Activated CD8-positive, alpha-beta T cell treated with anti-CD3 and anti-CD28 coated beads for 36 hours (primary cell): ENCODE results near the gene GPR68. TPM values are rescaled to one million over a fixed set of nuclear protein-coding genes. Genes with fewer than 3 reads are reported as not detected.
A peak's percentile ranks its signal among the peaks of the same experiment; 100 is the strongest.
"Not testable (repeated sequence)": the region's sequence is repeated elsewhere in the genome, so short reads cannot be mapped to it uniquely, and the experiment has no call there.

Experiments
- ATAC-seq: fragments of 200-7000 bp; cut with Tn5 transposase; one replicate; pipeline ENCODE4 v1.10.0; 2021; ENCODE audit warnings: mild to moderate bottlenecking, moderate library complexity
- CTCF ChIA-PET: fragments of 350-600 bp; sonication (Branson Sonifier 250); formaldehyde crosslinking; loops from one replicate; lab custom pipeline; 2021; ENCODE audit warnings: antibody characterized with exemption; lab: Charles Lee
- POLR2A ChIA-PET: fragments of 350-600 bp; sonication (Branson Sonifier 250); formaldehyde crosslinking; loops from one replicate; lab custom pipeline; 2021; ENCODE audit warnings: antibody characterized with exemption; lab: Charles Lee
- DNase-seq: peaks from one replicate; pipeline ENCODE4 v3.0.0-alpha.2; 2020
- H3K27ac Mint-ChIP-seq: one replicate; pipeline ENCODE4 v1.8.0; 2021; ENCODE audit warnings: mild to moderate bottlenecking, mixed read lengths
- H3K27me3 Mint-ChIP-seq: one replicate; pipeline ENCODE4 v1.8.0; 2021; ENCODE audit warnings: mixed read lengths
- H3K36me3 Mint-ChIP-seq: one replicate; pipeline ENCODE4 v1.8.0; 2021; ENCODE audit warnings: low read depth, mixed read lengths
- H3K4me1 Mint-ChIP-seq: one replicate; pipeline ENCODE4 v1.8.0; 2021; ENCODE audit warnings: low read depth, mixed read lengths
- H3K4me3 Mint-ChIP-seq: one replicate; pipeline ENCODE4 v1.8.0; 2021; ENCODE audit warnings: mild to moderate bottlenecking, moderate library complexity, mixed read lengths
- H3K9me3 Mint-ChIP-seq: one replicate; pipeline ENCODE4 v1.8.0; 2021; ENCODE audit warnings: mixed read lengths
- CTCF ChIP-seq: fragments of 200-600 bp; IDR thresholded peaks from one replicate; pipeline ENCODE4 v1.8.0; 2022; ENCODE audit warnings: antibody characterized with exemption, mild to moderate bottlenecking
- intact Hi-C: fragments of 100-400 bp; cut with micrococcal nuclease; formaldehyde crosslinking; loops from one replicate; pipeline ENCODE4 v1.10.0; 2022
- total RNA-seq, 2 experiments: library from RNA; stranded (reverse); gene quantifications; one replicate each; pipeline ENCODE4 v1.2.3, GENCODE V29; 2021

The GPR68 gene
- total RNA-seq, 2 experiments from 2014 or later = 11.9 to 14.0 TPM

GRCh38 chr14:91270188-91270587 is 25.7 kb upstream of the GPR68 start:
- Mint-ChIP-seq H3K36me3 (peaks cover 24% of the 10 kb centered on the region), H3K27me3 (no peaks in the 10 kb centered on the region), H3K27ac (no peak overlapping the region), H3K4me1 (peaks cover 17% of the 10 kb centered on the region), H3K4me3 (no peak overlapping the region), H3K9me3 (no peaks in the 10 kb centered on the region)
- DNase-seq (no peak), ATAC-seq (no peak)
- ChIA-PET CTCF (interaction anchor here (1.2 to 2.7 kb wide), 2 partner anchors 15 to 93 kb away, joined by 3 to 8 read pairs; no protein-coding TSS in a partner anchor), POLR2A (interaction anchor here (1.2 to 1.8 kb wide), 4 partner anchors 11 to 60 kb away, joined by 3 to 4 read pairs (median 3); no protein-coding TSS in a partner anchor)
- intact Hi-C loops = no loop called here
- no peak for TF ChIP-seq CTCF

- CTCF ChIA-PET = interaction anchor here (1.5 to 2.7 kb wide), 2 partner anchors 10 to 92 kb away, joined by 4 to 8 read pairs; no protein-coding TSS in a partner anchor
- intact Hi-C loops = no loop called here
- ATAC-seq (no peak), DNase-seq (no peak)
- H3K4me3 Mint-ChIP-seq = no peak overlapping the region
- H3K27ac Mint-ChIP-seq = peak overlapping the region; percentile 47
- POLR2A ChIA-PET = interaction anchor here (0.8 to 1.8 kb wide), 5 partner anchors 12 to 59 kb away, joined by 3 to 4 read pairs (median 3); no protein-coding TSS in a partner anchor
- H3K36me3 Mint-ChIP-seq = peaks cover 17% of the 10 kb centered on the region
- H3K27me3 Mint-ChIP-seq = no peaks in the 10 kb centered on the region
- peaks cover 20% of the 10 kb centered on the region for H3K4me1 Mint-ChIP-seq
- TF ChIP-seq CTCF = no peak
- no peaks in the 10 kb centered on the region for H3K9me3 Mint-ChIP-seq
Measured at GRCh38 chr14:91269076-91269991, 24.8 kb upstream of the GPR68 start.

DNA sequence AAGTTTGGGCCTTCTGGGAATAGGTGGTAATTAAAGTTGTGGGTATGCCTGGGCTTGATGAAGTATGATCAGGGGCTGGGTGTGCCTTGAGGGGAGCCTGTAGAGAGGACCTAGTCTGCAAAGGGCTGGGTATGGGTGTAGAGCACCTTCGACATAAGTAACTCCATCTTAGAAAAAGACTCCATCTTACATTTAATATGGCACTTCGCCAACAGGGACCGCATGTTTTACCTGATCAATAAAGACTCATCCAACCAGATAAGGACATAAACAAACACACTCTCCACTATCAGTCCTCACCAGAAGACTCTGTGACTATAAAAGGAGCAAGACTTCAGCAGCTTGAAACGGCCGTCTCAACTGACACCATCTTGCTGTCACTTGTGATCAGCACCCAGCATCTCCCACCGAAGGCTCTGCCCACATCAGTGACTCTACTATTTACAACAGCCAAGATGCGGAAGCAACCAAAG is 23.5 kb upstream of the GPR68 start:
- ATAC-seq (no peak), DNase-seq (no peak)
- H3K36me3 Mint-ChIP-seq = peaks cover 14% of the 10 kb centered on the region
- no peak overlapping the region for H3K27ac Mint-ChIP-seq
- peaks cover 32% of the 10 kb centered on the region for H3K4me1 Mint-ChIP-seq
- TF ChIP-seq CTCF = no peak
- intact Hi-C loops = no loop called here
- no peaks in the 10 kb centered on the region for H3K9me3 Mint-ChIP-seq
- H3K27me3 Mint-ChIP-seq = no peaks in the 10 kb centered on the region
- ChIA-PET CTCF (interaction anchor here (0.8 to 1.8 kb wide), 6 partner anchors 9 to 91 kb away, joined by 3 to 4 read pairs (median 4); no protein-coding TSS in a partner anchor), POLR2A (interaction anchor here (1.1 kb wide), 1 partner anchor 23 kb away, joined by 3 read pairs; the partner anchor contains the start of gene GPR68)
- no peak overlapping the region for H3K4me3 Mint-ChIP-seq

DNA sequence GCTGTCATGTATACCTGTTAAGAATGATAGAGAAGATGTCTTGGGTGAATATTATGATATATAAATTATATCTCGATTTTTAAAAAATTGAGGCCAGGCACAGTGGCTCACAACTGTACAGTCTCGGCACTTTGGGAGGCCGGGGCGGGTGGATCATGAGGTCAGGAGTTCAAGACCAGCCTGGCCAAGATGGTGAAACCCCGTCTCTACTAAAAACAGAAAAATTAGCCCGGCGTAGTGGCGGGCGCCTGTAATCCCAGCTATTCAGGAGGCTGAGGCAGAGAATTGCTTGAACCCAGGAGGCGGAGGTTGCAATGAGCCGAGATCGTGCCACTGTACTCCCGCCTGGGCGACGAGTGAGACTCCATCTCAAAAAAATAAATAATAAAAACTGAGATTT is 21.8 kb upstream of the GPR68 start:
- H3K9me3 Mint-ChIP-seq, H3K27ac Mint-ChIP-seq, H3K36me3 Mint-ChIP-seq, H3K27me3 Mint-ChIP-seq, DNase-seq, intact Hi-C loops, ATAC-seq, H3K4me3 Mint-ChIP-seq: not testable (repeated sequence)
- H3K4me1 Mint-ChIP-seq = peaks cover 39% of the 10 kb centered on the region
- ChIA-PET CTCF (interaction anchor here (0.8 to 1.8 kb wide), 3 partner anchors 23 to 93 kb away, joined by 3 to 4 read pairs (median 3); no protein-coding TSS in a partner anchor), POLR2A (interaction anchor here (0.7 to 1.4 kb wide), 4 partner anchors 13 to 115 kb away, joined by 3 to 4 read pairs (median 3); no protein-coding TSS in a partner anchor)

- POLR2A ChIA-PET = interaction anchor here (1.4 to 1.9 kb wide), 2 partner anchors 13 to 20 kb away, joined by 4 to 6 read pairs; no protein-coding TSS in a partner anchor
- Mint-ChIP-seq H3K36me3 (peaks cover 6% of the 10 kb centered on the region), H3K9me3 (peaks cover 3% of the 10 kb centered on the region), H3K27ac (no peak overlapping the region), H3K4me3 (peak overlapping the region; percentile 12), H3K27me3 (no peaks in the 10 kb centered on the region), H3K4me1 (peaks cover 46% of the 10 kb centered on the region)
- intact Hi-C loops = no loop called here
- ATAC-seq = no peak
- no peak for DNase-seq
- no peak for TF ChIP-seq CTCF
- CTCF ChIA-PET = interaction anchor here (1.1 to 2.1 kb wide), 2 partner anchors 21 to 162 kb away, joined by 3 to 9 read pairs; no protein-coding TSS in a partner anchor
Measured at GRCh38 chr14:91265404-91265803, 20.9 kb upstream of the GPR68 start.
